GM19467 (cell line): ENCODE results near the gene CPLANE2.
"Not testable (repeated sequence)": the region's sequence is repeated elsewhere in the genome, so short reads cannot be mapped to it uniquely, and the experiment has no call there.

ENCODE experiments used
- ATAC-seq: cut with Tn5 transposase; IDR thresholded peaks from one replicate; pipeline ENCODE4 v1.9.1; 2021; ENCODE audit warnings: mild to moderate bottlenecking, moderate library complexity; ENCODE audit not compliant: unreplicated experiment

The CPLANE2 gene, protein sequence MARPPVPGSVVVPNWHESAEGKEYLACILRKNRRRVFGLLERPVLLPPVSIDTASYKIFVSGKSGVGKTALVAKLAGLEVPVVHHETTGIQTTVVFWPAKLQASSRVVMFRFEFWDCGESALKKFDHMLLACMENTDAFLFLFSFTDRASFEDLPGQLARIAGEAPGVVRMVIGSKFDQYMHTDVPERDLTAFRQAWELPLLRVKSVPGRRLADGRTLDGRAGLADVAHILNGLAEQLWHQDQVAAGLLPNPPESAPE

DNA sequence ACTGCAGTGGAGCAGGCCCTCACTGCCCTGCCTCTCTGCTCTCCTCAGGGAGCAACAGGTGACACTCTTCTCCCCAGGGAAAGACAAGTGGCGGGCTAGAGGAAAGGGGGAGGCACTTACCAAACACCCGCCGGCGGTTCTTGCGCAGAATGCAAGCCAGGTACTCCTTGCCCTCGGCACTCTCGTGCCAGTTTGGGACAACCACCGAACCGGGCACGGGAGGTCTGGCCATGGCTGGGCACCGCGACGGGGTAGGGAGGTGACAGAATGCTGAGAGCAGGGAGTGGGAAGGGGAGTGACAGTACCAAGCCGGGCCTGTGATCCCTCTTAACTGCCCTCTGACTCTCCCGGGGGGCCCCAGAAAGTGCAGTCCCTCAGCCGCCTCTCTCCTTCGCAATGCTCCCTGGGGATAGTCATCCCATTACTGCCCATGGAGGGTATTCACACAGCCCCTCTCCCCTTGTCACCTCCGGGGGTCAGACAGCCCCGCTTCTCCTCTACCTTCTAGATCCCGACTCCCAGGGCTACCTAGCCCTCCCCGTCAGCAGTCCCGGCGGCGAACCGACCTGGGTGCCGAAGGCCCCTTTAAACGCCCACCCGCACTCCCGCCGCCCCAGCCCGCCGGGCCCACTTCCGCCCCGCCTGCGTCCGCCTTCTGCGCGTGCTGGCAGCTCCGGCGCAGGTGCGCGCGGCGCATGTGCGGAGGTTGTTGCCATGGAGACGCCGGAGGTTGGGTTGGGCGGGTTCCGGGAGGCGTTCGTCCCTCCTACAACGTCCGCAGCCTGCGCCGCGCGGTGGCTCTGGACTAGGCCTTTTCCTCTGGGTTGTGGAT lies at the start of gene CPLANE2:
TSS of gene CPLANE2 (minus strand) at position 673 of the 832 bp plus-strand sequence. CDS start at position 232, 441 bp downstream.
- ATAC-seq = peak; percentile 78

DNA sequence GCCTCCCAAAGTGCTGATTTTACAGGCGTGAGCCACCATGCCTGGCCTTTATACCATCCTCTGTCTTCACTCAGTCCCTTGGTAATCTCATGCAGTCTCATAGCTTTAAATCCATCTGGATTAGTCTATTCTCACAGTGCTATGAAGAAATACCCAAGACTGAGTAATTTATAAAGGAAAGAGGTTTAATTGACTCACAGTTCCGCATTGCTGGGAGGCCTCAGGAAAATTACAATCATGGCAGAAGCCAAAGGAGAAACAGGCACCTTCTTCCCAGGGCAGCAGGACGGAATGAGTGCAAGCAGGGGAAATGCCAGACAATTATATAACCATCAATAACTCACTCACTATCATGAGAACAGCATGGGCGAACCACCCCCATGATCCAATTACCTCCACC lies 49.1 kb upstream of the CPLANE2 start:
- no peak for ATAC-seq

DNA sequence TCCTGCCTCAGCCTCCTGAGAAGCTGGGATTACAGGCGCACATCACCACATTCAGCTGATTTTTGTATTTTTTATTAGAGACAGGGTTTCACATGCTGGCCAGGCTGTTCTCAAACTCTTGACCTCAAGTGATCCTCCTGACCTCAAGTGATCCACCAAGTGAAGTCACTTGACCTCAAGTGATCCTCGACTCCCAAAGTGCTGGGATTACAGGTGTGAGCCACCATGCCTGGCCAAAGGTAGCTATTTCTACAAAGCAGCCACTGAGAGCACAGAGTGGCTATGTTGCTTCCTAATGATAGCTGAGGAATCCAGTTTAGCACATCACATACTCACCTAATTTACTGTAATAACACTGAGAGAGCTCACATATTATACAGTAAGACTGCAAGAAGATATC lies 44.8 kb upstream of the CPLANE2 start:
- ATAC-seq = no peak

DNA sequence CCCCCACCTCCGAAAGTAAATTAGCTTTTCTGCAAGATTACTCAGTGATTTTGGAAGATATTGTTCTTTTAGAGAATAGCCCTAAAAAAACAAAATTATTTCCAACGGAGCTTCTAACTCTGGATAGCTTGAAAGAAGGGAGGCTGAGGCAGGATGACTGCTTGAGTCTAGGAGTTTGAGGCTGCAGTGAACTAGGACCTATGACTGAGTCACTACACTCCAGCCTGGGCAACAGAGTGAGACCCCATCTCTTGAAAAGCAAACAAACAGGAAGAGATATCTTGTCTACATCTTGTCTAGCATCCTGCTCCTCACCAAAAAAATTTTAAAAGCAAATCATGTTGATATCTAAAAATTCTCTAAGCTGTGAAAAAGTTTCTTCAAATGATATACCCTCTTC lies 42.2 kb upstream of the CPLANE2 start:
- no peak for ATAC-seq

DNA sequence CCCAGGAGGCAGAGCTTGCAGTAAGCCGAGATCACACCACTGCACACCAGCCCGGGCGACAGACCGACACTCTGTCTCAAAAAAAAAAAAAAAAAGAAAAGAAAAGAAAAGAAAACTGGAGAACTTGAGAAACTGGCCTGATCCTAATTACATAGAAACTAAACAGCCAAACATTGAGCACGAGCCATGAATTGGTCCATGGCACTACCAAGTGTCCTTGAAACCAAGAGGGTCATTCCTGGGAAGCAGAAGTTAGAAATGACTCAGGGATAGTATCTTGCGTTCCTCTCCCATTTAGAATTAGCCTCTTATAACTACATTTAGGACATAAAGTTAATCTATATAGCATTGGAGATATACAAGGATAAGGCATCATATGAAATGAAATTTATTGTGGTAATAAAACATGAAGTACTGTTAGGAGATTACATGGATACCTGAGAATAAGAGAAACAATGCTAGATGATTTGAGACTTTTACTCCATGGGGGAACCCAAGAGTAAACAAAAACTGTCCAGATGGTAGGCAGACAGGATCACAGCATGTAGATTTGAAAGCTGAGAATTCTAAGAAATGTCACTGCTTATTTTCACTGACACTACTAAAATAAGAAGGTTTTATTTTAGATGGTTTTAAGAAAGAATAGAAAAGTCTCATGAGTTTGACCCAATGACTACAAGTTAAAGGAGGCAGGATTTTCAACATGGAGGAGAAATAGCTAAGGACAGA lies 39.5 kb upstream of the CPLANE2 start:
- no peak for ATAC-seq

DNA sequence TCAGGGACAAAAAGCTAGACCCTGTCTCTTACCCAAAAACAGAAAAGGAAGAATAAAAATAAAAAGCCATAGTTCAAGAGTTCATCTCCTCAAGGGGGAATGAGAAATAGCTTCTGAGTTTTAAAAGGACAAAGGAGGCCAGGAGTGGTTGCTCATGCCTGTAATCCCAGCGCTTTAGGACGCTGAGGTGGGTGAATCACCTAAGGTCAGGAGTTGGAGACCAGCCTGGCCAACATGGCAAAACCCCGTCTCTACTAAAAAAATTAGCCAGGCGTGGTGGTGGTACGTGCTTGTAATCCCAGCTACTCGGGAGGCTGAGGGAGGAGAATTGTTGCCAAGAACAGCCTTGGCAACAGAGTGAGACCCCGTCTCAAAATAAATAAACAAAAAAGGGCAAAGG lies 38.6 kb upstream of the CPLANE2 start:
- no peak for ATAC-seq

DNA sequence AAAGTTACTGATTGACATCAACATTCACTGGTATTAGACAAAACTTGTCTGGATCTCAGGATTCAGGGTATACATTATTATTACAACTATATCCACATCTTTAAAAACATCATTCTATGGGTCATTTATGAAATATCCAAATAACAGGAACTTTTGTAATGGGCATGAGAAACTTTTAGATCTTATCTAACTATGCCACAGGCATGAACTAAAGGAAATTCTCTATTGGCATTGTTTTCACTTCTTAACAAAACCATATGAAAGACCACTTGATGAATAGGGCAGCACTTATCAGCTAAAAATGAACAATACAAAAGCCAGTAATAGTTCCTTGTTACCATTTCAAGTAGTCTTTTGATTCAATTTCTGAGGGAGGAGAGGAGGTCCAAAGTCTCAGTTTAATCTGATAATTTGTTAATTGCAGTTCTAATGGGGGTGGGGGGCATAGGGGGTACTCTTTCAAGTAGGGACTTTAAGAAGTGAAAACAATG lies 30.8 kb upstream of the CPLANE2 start:
- ATAC-seq = no peak

DNA sequence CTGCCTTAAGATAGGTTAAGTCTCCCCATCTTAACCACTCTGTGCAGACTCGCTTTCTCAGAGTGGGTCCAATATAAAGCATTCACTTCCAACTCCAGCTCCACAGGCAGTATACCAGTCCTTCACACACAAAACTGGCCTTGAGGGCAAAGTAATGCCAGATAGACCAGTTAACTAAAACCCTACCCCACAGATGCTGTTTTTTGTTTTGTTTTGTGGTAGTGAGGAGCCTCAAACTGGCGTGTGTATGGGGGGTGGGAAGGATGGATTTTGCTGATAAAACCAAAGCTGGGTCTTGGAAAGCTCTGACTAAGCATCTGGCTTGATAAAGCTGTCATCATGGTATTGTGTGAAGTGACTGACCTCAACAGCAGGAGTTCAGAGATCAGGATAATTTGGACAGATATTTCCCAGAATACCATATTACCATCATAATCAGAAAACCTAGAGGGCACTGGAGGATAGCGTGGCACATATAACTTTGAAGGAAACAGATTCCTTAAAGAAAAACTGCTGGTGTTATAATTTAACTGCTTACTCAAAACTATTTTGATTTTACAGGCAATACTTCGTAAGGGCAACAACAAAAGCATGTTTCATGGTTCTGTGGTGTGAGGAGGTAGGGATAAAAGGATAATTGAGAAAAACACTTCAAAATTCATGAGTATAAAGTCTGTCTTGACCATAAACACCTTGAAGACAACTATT lies 29.6 kb upstream of the CPLANE2 start:
- ATAC-seq = no peak

DNA sequence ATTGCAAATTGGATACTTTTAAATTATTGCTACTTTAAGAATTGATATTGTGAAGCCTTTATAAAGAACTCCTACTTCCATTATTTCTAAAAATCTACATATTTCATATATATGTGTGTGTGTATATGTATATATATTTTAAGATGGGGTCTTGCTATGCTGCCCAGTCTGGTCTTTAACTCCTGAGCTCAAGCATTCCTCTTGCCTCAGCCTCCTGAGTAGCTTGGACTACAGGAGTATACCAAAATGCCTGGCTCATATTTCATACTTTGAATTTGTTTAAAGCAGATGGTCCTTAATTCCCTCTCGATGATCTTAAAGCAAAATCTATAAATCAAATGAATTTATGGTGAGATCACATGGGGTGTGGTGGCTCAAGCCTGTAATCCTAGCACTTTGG lies 25.1 kb upstream of the CPLANE2 start:
- ATAC-seq = no peak

DNA sequence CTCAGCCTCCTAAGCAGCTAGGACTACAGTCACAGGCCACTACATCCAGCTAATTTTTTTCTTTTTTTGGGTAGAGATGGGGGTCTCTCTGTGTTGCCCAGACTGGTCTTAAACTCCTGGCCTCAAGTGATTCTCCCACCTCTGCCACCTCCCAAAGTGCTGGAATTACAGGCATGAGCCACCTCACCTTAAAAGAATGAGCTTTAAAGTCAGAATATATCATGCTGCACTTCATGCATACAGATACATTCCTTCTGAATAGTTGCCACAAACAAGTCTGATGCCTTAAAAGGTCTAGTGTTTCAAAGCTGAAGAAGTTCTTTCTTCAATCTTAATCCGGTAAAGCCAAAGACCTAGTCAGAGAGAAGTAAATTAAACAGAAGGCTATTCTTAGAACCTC lies 23.8 kb upstream of the CPLANE2 start:
- ATAC-seq = no peak

DNA sequence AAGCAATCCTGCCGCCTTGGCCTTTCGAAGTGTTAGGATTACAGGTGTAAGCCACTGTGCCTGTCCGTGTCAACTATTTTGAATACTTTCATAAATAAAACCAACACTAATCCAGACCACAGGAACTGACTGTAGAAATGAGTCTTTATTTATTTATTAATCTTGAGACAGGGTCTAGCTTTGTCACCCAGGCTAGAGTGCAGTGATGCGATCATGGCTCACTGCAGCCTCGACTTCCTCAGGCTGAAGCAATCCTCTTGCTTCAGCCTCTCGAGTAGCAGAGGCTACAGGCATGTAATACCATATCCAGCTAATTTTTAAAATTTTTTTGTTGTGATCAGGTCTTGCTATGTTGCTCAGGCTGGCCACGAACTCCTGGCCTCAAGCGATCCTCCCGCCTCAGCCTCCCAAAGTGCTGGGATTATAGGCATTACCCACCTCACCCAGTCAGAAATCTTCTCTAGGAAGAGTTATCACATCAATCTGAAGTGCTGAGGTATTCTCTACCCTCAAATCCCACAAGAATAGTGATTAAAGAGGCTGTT lies 21.7 kb upstream of the CPLANE2 start:
- ATAC-seq = no peak

DNA sequence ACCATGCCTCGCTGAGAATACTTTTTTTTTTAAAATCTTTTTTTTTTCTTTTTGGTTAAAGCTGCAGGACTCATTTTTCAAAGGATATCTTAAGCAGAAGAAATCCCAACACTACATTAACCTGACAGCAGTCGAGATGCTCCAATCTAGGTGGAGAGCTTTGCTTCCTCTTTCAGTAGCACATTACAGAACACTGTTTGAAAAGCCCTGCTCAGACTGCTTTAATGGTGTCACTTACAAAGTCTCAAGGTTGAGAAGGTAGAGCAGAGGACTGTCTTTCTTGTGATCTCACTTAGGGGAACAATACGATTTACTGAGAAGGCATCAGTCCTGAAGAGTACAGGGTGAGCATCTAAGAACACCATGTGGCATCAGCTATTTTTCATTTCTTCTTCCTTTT lies 21.0 kb upstream of the CPLANE2 start:
- ATAC-seq = no peak

DNA sequence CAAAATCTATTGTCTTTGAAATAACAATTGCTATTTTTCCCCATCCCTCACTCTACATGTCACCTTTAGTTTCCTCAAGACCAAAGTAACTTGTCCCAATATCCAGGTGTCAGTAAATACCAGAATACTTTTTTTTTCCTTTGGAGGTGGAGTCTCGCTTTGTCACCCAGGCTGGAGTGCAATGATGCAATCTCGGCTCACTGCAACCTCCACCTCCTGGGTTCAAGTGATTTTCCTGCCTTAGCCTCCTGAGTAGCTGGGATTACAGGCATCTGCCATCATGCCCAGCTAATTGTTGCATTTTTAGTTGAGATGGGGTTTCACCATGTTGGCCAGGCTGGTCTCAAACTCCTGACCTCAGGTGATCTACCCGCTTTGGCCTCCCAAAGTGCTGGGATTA lies 20.6 kb upstream of the CPLANE2 start:
- not testable (repeated sequence) for ATAC-seq

DNA sequence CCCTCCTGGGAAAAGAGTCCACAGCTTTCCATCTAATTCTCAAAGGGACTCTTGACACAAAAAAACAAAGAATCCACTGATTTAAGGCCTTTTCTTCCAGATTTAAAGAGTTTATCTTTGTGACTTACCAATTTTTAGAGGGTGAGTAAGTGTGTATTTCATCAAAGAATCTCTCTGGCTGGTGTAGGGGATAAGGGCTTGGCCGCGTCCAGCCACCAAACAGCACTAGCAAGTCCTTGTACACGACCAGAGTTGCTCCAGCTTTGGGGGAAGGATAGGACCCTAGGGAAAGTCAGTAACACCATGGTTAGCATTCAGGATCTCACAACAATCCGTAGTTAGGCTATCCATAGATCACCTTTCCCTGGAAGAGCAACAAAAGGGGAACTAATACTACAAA lies 19.5 kb upstream of the CPLANE2 start:
- ATAC-seq = no peak

DNA sequence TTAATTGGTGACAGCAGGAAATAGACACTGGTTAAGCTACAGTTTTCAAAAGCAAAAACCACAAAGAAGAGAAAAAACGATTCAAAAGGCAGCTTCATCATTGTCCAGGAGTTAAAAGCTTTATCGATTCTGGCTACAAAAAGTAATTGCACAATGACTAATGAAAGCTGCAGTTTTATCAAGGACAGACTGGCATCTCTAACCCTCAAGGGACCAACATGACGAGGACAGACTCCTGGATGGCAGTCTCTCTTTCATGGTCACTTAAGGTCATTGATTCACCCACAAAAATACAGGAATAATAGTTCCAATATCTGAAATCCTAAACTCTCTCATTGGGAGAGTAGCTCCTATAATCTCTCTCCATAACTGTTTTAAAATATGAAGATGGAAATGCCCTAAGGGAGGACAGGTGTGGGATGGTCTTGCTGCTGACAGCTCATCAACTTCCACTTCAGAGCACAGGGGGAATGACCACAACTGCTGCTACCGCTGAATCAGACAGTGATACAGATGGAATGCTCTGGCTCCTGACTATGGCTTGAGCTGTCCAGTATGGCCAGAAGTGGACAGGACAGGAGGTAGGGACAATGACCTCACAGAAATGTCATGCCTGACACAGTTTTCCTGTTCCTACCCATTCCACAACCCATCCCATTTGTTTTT lies 17.4 kb upstream of the CPLANE2 start:
- ATAC-seq = no peak

DNA sequence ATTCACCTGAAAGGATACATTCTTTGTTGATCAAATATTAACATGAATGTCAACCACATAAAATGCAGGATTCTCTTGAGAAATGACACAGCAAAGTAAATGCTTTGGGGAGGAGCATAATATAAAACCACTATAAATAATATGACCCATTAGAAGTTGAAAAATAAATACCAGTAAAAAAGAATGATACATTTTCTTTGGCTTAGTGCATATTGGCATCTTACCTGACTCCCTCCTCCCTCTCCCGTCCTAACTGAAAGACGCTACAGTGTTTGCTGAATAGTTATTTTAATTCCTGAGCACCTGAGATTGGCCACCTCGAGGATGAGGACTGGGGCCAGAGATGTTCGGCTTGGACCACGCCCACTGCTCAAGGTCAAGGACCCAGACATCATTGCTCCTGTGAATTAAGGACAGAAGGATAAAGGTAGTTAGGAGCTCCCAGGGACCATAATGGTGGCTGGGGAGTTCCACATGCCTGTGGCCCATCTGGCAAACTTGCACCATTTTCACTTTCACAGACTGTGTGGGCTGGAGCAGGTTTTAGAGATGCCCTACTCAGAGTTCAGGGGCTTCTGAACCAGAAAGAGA lies 16.4 kb upstream of the CPLANE2 start:
- ATAC-seq = no peak

DNA sequence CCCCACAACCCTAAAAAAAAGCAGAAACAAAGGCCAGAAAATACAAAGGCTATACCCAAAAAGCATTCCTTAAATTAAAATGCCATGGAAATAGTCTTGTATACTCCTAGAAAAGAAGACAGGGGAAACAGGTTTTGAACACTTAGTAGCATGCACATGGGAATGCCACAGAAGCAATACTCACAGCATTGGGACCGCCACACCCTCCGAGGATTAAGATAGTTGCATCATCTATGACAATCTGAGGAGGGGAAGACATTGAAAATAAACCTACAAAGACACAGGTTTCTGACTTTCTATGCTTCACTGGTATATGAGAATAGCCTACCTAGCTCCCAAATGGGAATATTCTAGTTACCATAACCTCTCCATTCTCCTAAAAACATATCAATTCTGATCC lies 15.9 kb upstream of the CPLANE2 start:
- ATAC-seq = no peak

DNA sequence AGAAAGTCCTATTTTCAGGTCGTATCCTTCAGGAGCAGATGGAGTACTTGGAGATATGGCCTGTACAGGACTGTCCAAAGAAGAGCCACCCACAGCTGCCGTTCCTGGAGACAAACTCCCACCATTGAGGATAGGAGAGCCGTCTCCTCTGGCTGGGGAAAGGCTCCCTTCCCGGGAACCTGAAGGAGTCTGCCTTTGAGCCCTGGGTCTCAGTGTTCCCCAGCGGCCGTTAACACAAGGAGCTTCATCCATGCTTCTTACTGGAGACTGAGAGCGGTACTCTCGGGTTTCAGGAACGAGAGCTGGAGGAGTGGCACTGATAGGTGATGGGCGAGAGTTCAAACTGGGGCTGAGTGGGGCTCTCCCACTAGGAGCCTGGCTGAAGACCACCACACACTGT lies 14.4 kb upstream of the CPLANE2 start:
- no peak for ATAC-seq

DNA sequence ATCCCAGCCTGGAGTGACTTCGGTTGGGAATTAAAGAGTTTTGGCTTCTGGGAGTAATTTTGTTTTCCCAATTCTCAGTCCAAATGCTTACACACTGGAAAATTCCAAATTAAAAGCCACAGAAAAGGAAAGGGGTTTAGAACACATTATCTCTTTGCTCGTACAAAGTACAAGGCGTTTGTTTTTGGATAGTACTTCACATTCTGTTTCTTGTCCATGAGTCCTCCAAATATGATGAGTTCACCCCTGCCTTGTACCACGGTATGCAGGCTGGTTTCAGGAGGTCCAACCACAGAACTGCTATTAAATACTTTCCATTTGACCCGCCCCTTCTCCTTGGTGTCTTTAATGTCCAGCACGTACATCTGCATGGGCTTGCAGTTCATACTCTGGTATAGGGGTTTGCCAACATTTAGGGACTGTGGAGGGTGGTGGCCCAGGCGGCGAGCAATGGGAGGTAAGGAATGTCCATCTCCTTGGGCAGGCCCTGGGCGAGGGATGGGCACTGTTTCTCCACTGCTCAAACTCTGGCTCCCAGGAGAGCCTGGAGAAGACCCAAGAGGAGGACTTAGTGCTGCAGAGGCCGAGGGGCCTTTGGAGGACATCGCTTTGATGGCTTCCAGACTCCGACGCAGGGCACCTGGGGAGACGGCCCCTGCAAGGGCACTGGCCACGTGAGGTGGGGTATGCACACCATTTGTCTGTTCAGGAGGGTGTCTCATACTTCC lies 13.7 kb upstream of the CPLANE2 start:
- ATAC-seq = no peak
